ENCODE measurements around the gene PSMG1.
A peak's percentile ranks its signal among the peaks of the same experiment; 100 is the strongest.
"Not testable (repeated sequence)": the region's sequence is repeated elsewhere in the genome, so short reads cannot be mapped to it uniquely, and the experiment has no call there.

PSMG1 gene, protein sequence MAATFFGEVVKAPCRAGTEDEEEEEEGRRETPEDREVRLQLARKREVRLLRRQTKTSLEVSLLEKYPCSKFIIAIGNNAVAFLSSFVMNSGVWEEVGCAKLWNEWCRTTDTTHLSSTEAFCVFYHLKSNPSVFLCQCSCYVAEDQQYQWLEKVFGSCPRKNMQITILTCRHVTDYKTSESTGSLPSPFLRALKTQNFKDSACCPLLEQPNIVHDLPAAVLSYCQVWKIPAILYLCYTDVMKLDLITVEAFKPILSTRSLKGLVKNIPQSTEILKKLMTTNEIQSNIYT

GRCh38 chr21:39183272-39184049, at the start of gene PSMG1:
TSS of gene PSMG1 (minus strand) at chr21:39183451. CDS start at chr21:39183385, 66 bp downstream.
- peak; percentile 98 for DNase-seq (ENCODE audit: low read depth)
- TF ChIP-seq CTCF (IDR thresholded peaks at IDR 0.05; ENCODE audit: insufficient read depth, low read depth, low read length, missing control alignments), result no peak
- peak within 1 kb of the TSS; percentile 99 for H3K4me3 ChIP-seq (ENCODE audit: low read depth, low read length)

DNA sequence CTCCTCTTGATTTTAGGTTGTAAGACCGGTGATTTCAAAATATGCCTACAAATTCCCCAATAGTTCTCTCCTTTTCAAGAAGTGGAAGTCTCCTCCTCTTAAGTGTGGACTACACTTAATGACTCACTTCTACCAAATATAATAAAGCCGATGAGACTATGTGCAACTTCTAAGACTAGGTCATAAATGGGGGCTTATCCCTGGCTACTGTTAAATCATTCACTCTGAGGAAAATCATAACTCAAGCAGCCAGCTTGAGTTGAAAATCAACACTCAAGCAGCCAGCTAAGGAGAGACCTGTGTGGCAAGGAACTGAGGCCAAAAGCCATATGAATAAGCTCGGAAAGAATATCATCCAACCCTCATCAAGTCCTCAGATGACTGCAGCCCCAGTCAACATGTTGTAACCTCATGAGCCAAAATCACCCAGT, 49.6 kb upstream of the PSMG1 start:
- no peak for TF ChIP-seq CTCF (IDR thresholded peaks at IDR 0.05; ENCODE audit: insufficient read depth, low read depth, low read length, missing control alignments)
- no peak overlapping the region for H3K4me3 ChIP-seq (ENCODE audit: low read depth, low read length)
- no peak for DNase-seq (ENCODE audit: low read depth)

- no peak overlapping the region for H3K4me3 ChIP-seq (ENCODE audit: low read depth, low read length)
- TF ChIP-seq CTCF (IDR thresholded peaks at IDR 0.05; ENCODE audit: insufficient read depth, low read depth, low read length, missing control alignments), result no peak
- DNase-seq (ENCODE audit: low read depth), result no peak
Observed at GRCh38 chr21:39224930-39225329, 41.7 kb upstream of the PSMG1 start.

GRCh38 chr21:39221997-39222486, 38.8 kb upstream of the PSMG1 start:
- no peak for DNase-seq (ENCODE audit: low read depth)
- no peak overlapping the region for H3K4me3 ChIP-seq (ENCODE audit: low read depth, low read length)
- no peak for TF ChIP-seq CTCF (IDR thresholded peaks at IDR 0.05; ENCODE audit: insufficient read depth, low read depth, low read length, missing control alignments)

DNA sequence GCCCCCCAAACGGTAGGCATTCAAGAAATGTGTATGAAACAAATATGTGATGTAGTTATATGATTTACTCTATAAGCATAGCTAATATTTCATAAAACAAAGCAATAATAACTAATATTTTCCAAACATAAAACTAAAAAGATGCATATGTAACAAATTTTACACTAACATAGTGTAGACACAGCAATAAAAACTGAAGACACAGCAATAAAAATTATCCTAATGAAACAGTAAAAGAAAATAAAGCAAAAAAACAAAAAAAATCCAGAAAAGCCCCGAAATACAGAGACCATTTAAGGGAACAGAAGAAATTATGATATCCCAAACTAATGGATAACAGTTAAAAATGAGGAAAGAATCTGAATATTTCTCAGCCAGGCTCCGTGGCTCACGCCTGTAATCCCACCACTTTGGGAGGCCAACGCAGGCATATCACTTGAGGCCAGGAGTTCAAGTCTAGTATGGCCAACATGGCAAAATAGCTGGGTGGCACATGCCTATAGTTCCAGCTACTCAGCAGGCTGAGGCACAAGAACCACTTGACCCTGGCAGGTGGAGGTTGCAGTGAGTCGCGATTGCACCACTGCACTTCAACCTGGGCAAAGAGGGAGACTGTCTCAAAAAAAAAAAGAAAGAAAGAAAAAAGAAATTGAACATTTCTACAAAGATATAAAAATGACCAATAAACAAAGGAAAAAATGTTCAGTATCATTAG, 38.2 kb upstream of the PSMG1 start:
- DNase-seq (ENCODE audit: low read depth), result no peak
- no peak overlapping the region for H3K4me3 ChIP-seq (ENCODE audit: low read depth, low read length)
- TF ChIP-seq CTCF (IDR thresholded peaks at IDR 0.05; ENCODE audit: insufficient read depth, low read depth, low read length, missing control alignments), result no peak

DNA sequence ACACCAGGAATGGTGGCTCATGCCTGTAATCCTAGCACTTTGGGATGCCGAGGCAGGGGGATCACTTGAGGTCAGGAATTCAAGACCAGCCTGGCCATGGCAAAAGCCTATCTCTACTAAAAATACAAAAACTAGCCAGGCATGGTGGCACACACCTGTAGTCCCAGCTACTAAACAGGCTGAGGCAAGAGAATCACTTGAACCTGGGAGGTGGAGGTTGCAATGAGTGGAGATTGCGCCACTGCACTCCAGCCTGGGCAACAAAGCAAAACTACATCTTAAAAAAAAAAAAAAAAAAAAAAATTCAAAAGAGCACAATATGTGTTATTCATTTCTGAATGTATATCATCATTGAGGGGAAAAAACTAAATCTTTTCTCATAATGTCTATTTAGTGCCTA, 37.6 kb upstream of the PSMG1 start:
- not testable (repeated sequence) for H3K4me3 ChIP-seq (ENCODE audit: low read depth, low read length); DNase-seq (ENCODE audit: low read depth)

DNA sequence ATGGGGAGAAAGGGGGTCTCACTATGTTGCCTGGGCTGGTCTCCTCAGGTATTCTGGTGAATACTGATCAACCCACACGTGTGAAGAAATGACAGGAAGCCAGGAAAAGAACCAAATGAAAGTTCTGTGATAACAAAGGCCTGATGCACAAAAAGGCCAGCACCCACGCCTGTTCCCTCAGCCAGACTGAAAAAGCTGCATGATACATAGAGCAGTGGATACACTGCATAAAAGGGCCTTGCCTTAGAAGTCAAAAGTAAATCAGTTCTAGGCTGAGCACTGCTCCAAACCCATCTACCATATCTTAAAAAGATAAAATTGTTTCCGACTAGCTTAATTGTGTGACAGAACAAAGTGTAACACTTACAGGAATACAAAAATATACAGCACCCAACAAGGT, 36.9 kb upstream of the PSMG1 start:
- H3K4me3 ChIP-seq (ENCODE audit: low read depth, low read length), result no peak overlapping the region
- no peak for TF ChIP-seq CTCF (IDR thresholded peaks at IDR 0.05; ENCODE audit: insufficient read depth, low read depth, low read length, missing control alignments)
- no peak for DNase-seq (ENCODE audit: low read depth)
